ENCODE measurements around the gene IDS.
A peak's percentile ranks its signal among the peaks of the same experiment; 100 is the strongest.
"Not testable (repeated sequence)": the region's sequence is repeated elsewhere in the genome, so short reads cannot be mapped to it uniquely, and the experiment has no call there.

Gene IDS

DNA sequence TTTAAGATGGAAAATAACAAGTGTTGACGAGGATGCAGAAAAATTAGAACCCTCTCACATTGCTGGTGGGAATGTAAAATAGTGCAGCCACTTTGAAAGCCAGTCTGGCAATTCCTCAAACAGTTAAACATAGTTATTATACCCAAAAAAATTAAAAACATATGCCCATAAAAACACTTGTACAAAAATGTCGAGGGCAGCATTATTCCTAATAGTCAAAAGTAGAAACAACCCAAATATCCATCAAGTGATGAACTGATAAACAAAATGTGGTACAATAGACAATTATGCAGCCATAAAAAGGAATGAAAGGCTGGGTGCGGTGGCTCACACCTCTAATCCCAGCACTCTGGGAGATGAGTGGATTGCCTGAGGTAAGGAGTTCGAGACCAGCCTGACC, 6.3 kb downstream of the IDS start:
- no peak for DNase-seq

DNA sequence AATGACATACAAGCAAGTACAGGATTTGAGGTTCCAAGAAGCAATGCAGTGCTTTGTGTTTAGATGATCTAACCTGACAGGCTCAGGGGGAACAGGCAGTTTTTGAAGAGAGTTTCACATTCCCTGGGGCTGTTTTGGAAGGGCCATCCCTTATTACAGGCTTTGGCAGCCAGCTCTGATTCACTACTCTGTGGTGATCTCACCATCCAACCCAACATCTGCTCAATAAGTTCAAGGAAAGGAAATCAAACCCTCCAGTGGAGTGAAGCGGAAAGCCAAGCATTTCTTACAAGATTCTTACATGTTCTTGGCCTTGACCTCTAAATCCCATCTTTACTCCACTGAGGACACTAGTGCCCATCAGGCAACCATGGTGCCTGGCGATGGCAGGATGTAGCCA, 7.5 kb downstream of the IDS start:
- DNase-seq, result no peak

DNA sequence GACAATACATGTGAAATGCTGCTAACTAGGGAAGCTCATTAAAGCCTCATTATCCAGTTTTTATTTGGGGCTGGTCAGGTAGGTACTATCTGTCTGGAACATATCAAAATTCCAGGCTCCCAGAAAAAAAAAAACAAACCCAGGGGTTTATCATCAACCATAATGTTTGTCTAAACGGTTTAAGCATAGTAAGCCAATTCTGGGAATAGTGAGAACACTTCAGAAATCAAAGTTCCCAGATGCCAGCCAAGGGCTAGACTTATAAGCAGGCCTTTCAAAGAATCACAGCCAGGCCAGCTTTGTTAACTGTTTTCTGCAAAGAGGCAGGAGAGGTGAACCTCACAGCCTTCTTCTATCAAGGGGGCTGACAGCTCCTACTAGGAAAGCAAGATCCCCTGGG, 8.1 kb downstream of the IDS start:
- DNase-seq, result no peak

DNA sequence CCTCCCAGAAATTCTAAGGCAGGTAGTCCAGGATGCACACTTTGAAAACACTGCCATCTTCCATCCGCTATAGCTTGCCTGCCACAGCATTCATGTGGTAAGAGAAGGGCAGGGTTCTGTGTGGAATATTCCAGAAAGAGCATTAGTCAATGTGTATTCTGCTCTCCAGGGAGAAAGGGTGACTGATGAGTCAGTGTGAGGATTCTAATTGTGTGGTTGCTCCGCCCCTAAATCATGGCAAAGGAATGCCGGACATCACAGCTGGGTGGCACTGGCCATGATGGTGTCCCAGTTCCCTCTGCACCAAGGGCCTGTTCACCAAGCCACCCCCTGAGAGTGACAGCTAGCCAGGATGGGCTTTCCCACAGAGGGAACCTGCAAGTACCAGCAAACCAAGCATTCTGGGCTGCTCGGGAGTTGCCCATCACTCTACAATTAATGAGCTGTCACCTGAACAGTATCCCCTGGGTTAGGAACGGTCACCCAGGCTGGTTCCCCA, 9.5 kb downstream of the IDS start:
- DNase-seq, result no peak

DNA sequence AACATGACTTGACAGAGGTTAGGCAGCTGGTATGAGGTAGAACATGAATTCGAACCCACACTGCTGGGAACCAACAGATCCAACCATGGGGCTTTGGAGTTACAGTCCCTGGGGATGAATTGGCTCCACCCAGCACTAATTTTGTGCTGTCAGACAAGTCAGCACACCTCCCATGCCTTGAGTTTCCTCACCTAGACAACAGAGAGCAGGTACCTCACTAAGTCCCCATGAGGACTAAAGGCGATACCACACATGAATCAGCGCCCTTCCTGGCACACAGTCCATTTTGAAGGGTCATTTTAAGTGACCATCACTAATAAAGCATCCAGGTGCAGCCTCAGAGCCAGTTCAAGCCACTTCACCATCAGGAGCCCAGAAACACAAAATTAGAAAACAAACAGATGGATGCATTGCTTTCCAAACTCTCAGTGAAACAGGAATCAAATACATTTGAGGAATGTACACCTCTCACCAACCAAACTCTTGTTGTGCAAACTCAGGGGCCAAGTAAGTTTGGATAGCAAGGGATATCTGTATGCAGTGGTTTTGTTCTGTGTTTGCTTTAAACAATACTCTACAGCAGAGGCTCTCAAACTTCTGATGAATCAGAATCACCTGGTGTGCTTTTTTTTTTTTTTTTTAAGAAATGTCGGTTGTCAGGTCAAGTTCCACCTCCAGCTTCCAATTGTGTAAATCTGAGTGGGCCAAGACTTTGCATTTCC, 10.1 kb downstream of the IDS start:
- DNase-seq, result no peak

DNA sequence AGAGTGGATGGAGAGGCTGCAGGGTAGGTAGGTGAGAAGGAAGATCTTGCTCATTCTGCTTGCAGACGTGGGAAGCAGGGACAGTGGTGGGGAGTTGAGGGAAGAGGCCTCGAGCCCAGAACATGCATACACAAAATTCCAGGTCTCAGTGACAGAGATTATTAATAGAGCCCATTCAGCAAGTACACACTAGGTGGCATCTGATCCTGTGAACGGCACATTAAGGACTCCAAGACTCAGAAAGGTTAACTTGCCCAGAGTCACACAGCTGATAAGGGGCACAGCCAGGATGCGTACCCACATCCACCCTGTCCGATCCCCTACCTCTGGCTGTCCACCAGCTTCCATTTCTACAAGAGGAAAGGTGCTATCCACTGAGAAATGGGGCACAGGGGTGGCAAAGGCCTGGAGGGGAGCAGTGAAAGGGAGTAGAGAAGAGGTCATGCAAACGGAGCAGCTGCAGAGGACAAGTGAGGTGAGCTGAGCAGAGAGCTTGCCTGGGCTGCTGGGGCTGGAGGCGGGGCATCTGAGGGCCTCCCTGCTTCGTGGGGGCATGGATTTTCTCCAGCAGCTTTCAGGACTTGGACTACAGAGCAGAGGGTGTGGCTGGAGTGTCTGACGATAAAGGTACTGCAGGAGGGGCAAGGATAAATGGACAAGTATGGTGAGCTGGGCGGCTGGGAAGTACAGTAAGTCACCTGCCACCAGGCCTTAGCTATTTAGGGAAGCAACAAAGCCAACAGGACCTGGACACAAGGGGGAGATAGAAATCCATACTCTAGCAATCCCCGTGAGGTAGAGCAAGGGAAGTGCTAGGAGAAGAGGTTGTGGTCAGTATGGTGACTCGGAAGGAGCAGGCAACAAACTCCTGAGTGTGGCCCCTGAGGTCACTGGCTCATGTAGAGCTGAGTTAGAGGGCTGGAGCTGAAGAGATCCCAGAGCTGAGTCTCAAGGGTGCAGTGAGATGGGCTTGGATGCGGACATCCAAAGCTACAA, 11.2 kb downstream of the IDS start:
- no peak for DNase-seq

DNA sequence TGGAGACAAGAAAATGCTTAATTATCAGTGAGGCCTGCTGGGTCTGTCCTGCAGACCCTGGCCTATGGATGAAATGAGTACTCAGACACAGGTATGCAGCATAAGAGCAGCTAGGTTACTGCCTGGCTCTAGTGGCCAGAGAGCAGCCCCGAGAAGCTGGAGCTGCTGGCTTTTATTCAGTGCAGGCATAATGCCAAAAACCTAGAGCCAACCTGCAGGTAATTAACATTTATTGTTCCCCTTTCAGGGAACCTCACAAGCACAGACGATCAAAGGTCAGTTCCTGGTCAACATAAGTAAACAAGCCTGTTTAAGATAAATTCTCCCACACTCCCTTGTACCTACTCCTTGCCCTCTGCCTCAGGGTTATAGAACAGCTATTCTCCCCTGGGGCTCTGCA, 13.3 kb downstream of the IDS start:
- no peak for DNase-seq

DNA sequence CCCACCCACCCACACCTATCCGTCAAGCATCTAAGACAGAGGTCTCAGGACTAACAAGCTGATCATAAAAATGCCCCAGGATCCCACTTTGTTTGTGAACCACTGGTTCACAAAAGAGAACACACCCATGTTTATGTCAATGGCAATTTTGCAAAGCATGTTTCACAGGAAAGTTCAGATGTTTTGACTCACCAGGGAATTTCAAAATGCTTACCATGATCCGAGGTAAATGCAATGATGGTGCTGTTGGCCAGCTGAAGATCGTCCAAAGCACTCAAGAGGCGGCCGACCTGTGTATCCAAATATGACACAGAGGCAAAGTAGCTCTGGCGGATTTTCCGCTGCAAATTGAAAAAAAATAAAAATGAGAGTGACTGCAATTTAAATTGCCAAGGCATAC, 15.0 kb downstream of the IDS start:
- no peak for DNase-seq

DNA sequence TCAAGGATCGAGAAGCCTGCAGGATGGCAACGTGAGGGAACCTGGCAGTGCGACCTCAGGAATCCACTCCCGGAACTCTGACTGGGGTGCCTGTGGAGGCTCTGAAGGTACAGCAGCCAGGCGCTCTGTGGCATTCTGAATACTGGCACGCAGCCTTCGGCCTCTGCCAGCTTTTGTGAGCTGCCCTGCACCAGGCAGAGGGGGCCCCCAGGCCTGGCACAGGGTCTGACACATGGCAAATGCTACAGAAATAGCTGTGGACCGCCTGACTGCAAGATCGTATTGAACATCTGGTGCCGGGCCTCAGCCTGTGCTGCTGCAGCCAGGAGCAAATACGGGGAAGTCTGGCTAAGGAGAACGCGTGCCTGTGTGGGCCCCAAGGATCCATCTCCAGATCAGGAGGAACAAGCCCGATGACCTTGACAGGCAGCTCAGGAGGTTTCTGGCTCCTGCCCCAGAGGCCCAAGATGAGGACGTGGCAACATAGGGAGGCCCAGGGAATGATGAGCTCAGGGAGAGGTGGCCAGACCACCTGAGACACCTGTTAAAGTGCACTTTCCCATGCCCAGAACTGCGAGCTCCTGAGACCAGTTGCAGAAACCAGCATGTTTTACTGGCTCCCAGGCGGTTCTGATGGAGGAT, 16.6 kb downstream of the IDS start:
- DNase-seq, result not testable (repeated sequence)

DNA sequence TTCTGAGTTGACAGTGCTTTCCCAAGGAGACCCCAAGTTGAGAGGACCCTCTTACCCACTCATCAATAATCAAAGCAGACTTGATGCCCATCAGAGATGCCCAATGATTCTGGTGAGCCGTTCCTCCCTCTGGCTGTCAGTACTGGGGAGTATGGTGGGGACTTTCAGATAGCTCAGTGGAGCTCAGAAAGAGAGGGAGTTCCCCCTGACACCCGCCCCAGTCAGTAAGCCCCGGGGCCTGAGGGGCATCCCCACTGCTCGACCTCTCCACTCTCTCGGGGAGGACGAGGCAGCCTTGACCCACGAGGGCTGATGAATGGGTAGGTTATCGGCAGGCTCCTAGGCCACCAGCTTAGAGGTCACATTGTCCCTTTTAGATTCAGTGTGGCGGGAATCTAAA, 17.1 kb downstream of the IDS start:
- DNase-seq, result not testable (repeated sequence)

DNA sequence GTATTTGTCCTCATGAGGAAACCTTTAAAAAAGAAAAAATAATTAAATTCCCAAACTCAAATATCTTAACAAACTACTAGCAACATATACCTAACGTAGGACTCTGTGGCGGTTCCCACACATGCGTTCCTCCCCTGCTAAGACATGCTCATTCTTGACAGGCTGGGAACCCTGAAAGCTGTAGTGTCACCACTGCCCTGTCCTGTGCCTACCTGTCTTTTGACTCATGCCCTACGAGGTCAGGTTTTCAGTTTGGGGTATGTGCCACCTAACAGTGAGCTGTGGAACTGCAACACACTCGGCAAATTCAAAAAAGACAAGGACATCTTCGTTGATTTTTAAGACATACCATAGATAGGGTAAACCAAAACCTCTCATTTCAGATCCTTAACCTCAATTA, 17.8 kb downstream of the IDS start:
- DNase-seq, result no peak

DNA sequence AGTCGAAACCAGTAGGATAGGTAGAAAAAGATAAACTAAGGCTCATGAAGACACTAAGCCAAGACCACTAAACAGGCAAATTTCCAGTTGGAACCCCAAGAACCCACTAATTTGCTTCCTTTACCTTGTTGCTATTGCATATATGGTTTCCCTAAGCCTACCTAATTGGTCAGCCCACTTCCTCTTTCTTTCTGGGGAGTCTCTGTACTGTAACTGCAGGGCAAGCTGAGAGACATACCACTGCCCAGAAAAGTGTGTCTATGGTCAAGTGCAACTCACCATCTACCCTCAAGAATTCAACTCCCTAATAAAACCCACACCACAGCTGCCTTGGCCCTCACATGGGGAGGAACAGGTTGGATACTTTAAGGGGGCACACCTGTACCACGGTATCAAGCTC, 28.6 kb downstream of the IDS start:
- DNase-seq, result no peak

DNA sequence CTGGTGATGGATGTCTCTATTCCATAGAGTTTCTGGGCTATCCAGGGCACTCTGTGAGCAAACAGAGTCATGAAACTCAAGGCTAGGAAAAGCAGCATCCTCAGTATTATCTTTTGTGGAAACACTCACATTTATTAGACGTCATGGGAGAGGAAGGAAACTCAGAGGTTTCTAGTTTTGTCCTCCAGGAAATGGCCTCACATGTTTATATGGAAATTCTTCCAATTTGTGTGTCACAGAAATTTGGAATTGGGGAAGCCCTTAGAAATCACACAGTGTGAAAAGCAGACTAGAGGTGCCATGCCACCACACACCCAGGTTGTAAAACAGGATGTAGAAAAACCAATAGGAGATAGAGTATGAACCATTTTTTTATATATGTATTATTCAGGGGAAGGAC, 31.1 kb downstream of the IDS start:
- no peak for DNase-seq

DNA sequence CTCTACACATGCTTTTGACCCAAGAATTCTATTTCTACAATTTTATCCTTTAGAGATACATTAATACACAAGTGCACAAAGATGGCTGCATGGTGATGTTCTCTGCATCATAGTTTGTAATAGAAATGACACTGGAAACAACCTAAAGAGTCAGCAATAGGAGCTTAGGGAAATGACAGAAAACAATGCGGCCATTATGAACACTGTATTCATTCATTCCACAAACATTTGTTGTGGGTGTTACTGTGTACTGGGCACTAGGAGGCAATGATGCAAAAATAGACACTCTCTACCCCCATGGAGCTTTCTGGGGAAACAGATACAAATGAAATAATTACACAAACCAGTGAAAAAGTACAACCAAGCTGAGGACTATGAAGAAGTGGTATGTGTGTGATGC, 32.0 kb downstream of the IDS start:
- DNase-seq, result no peak

DNA sequence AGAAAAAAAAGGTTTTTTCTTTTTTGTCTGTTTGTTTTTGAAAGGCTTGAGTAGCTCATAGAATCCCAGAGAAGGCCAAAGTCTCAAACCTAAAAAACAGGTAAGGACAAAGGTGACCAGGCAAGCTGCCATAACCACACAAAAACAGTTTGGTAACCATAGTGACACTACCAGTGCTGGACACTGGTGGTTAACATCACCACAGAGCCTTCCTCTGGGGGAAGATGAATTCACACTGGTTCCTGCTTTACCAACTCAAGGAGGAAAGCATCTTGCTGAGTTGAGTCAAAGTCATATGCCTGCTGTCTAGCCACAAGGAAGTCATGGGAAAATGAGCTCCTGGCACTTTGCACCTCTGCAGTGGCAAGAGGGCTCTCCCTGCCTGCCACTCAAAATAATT, 32.5 kb downstream of the IDS start:
- no peak for DNase-seq

DNA sequence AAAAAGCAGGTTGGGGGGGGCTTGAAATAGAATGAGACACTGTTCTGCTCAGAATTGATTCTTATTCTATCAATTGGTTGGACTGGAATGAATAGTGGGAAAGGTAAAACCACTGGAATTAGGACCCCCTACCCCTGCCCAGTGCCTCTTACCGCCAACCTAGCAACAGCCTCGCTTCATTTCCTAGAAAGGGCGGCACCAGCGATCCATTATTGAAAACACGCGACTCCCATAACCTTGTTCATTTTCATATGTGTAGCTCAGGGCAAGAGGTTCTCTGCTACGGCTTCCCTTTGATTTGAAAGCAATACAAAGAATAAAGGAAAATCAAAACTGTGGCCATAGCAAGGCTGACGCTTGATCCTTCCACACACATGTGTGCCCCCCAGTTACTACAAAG, 33.7 kb downstream of the IDS start:
- DNase-seq, result no peak

DNA sequence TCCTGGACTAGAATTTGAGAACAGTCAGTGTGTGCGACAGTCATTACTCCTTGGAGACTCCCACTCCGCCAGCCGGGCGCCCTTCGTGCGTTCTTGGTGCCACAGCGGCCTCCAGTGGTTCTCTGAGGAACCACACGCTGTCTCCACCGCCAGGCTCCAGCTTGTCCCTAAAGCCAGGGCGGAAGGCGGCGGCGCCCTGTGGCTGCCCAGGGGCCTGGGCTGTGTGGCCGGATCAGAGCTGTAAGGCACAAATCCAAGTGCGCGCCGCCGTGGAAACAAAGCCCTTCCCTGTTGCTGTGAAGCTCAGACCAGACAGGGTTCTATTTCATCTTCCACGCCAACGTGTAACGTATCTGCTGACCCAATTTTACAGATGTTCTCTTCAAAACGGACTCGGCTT, 34.2 kb downstream of the IDS start:
- DNase-seq, result peak; percentile 14

DNA sequence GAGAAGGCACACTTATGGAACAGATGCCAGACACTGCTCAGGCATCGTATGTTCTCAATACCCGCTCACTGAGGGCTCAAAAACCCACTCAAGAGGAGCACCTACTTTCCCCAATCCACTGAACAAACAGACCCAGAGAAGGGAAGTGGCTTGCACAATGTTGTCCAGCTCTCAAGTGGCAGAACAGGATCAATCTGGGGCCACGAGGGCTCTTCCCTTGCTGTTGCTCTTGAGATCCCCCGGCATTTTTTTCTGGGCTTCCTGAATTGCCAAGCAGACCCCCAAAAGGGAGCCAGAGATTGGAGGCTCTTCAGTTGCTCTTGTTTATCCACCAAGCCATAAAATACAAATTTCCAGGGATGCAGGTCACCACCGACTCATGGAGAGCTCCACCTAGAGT, 35.7 kb downstream of the IDS start:
- no peak for DNase-seq

DNA sequence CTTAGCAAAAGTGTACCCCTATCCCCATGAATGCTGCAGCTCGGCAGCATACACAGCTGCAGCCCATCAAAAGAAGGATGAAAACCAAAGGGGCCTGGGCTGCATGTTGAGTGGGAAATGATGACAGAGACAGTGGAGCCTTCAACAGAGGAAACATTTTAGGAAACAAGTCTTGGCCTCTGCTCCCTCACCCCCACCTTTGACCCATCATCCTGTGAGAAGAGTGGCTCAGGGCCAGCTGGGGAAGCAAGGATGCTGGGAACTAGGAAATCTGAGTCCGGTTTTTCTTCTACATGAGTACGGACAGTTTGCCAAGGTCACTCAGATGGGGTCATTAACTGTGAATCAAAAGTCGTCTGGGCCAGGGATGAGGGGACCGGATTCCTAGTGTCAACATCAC, 37.2 kb downstream of the IDS start:
- no peak for DNase-seq

DNA sequence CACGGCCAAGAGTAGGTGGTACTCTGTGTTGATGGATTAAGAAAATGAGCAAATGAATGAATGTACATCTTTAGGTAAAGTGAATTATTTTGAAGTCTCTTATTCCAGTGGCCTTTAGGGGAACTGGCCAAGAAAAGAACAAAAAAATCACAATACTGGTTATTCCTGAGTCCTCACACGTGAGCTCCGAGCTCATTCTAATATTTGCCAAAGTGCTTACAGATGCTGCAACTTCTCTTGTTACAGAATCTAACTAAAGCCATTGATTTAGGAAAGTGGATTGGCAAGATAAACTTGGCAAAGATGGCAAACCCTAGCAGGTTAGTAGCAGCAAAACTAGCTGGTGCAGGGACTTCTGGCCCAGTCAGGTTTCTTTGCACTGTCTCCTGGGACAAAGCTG, 37.6 kb downstream of the IDS start:
- no peak for DNase-seq

DNA sequence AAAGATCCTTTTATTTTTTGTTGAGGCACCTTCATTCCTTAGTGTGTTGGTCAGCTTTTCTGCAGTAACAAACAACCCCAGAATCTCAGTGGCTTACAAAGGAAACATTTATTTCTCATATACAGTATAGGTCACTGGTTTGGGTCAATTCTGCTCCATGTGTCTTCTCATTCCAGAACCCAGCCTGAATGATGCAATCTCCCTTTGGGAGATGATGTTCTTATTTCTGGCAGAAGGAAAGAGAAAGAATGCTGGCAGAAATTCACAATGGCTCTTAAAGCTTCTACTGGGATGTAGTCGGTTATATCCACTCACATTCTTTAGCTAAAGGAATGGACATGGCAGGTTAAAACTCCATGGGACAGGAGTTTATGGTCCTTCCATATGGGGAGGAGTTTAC, 42.3 kb downstream of the IDS start:
- no peak for DNase-seq

DNA sequence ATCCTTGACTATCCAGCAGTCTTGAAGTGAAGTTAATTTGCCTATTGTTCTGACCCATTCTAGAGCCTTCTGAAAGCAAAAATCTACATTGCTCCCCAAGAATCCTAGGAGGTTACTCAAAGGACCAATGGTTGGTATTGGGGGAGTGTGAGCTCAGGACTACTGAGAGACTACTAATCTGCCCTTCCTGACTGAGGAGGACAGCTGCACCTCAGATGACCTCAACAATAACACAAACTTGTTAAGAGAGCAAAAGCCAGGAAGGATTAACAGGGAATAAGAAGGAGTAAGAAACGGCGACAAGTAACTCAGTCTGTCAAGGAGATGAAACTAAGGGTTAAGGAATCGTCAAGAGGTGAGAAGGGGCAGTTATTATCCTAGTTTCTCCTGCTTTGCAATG, 43.4 kb downstream of the IDS start:
- DNase-seq, result no peak

DNA sequence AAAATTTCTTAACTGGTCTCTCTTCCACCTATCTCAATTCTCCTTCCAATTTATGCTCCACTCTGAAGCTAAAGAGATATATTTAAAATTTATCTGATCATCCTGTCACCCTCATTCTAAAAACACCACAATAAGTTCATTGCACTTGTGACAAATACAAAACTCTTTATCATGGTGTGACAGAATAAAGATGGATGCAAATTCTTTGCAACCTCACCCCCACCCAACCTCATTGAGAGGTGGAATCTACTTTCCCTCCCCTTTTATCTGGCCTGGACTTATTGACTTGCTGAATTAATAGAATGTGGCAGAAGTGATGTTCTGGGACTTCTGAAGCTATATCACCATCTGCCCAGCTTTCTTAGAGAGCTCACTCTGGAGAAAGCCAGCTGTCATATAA, 46.5 kb downstream of the IDS start:
- no peak for DNase-seq

All from activated gamma-delta T cell (primary cell).